Transverse colon (tissue), 4 donors: Measurements from ENCODE around the gene CTSL. TPM values are rescaled to one million over a fixed set of nuclear protein-coding genes. Genes with fewer than 3 reads are reported as not detected.

Source experiments
- DNase-seq: peaks from one replicate; pipeline ENCODE4 v3.0.0-alpha.2; 2019
- H3K27ac ChIP-seq, 4 donors: fragments of 200-600 bp; sonication (generic); 2 replicates each; pipeline ENCODE4 v1.5.1; 2016 to 2018; ENCODE audit warnings: inconsistent platforms in 4 of 4
- H3K27me3 ChIP-seq: fragments of 200-600 bp; sonication (generic); 2 replicates; pipeline ENCODE4 v1.5.1; 2017; ENCODE audit warnings: inconsistent platforms
- H3K36me3 ChIP-seq, 4 donors: fragments of 200-600 bp; sonication (generic); 2 replicates each; pipeline ENCODE4 v1.5.1; 2017 to 2019; ENCODE audit warnings: inconsistent platforms in 4 of 4
- H3K4me1 ChIP-seq, 4 donors: fragments of 200-600 bp; sonication (generic); 2 replicates each; pipeline ENCODE4 v1.5.1; 2017 to 2020; ENCODE audit warnings: inconsistent platforms in 4 of 4
- H3K4me3 ChIP-seq, 4 donors: fragments of 200-600 bp; sonication (generic); 1 replicate in 1 of 4; 2 replicates in 3 of 4; pipeline versions ENCODE4 v1.5.1 to v1.6.1; 2017 to 2019; ENCODE audit warnings: inconsistent platforms in 4 of 4
- H3K9me3 ChIP-seq, 2 donors: fragments of 200-600 bp; sonication (generic); 2 replicates each; pipeline ENCODE4 v1.5.1; 2017 to 2019; ENCODE audit warnings: inconsistent platforms in 2 of 2
- CTCF ChIP-seq, 5 experiments: fragments of 200-600 bp in 3 of 5; fragments of 450-650 bp in 2 of 5; sonication (generic) in 3 of 5; IDR thresholded peaks; 1 replicate in 2 of 5; 2 replicates in 3 of 5; pipeline ENCODE4 v1.5.1; 2016 to 2017; ENCODE audit warnings: antibody characterized with exemption in 5 of 5, inconsistent platforms in 3 of 5, mild to moderate bottlenecking in 2 of 5, moderate library complexity in 1 of 5
- EP300 ChIP-seq: sonication (generic); formaldehyde crosslinking; IDR thresholded peaks from one replicate; pipeline ENCODE4 v1.6.1; 2017; ENCODE audit warnings: antibody characterized with exemption, low read depth
- POLR2A ChIP-seq: fragments of 450-650 bp; IDR thresholded peaks from one replicate; pipeline ENCODE4 v1.6.1; 2016; ENCODE audit warnings: antibody characterized with exemption, mild to moderate bottlenecking, moderate library complexity
- POLR2AphosphoS5 ChIP-seq, 3 donors: sonication (generic); formaldehyde crosslinking; IDR thresholded peaks; one replicate each; pipeline ENCODE4 v1.6.1; 2016; ENCODE audit warnings: antibody characterized with exemption in 3 of 3
- WGBS, 2 donors: methylation state at CpG; one replicate each; pipeline ENCODE4 v1.1.5; 2018; ENCODE audit warnings: low coverage in 1 of 2; 5-methylcytosine and 5-hydroxymethylcytosine counted together
- in situ Hi-C, 4 donors: fragments of 200-750 bp; cut with MboI; loops; one replicate each; pipeline versions ENCODE4 v1.15.0 to v1.15.1; 2017; ENCODE audit warnings: low sequenced_read_pairs in 3 of 4, low pct_ligation_motif_present in 1 of 4, low pct_unique_long_range_greater_than_20kb in 1 of 4
- intact Hi-C: fragments of 100-400 bp; cut with DNase I; formaldehyde crosslinking; loops from one replicate; pipeline ENCODE4 v1.15.1; 2023; ENCODE audit warnings: low total_unique reads
- total RNA-seq, 4 donors: library from RNA; depleted of rRNA; stranded (reverse); fragments of >200 nt; gene quantifications; one replicate each; pipeline ENCODE4 v1.1.0, GENCODE V29; 2016

Gene CTSL
- 100 to 1,000 TPM in 1 of 4 donors, 10 to 100 TPM in 3; 26.7 to 108 (median 66.6) TPM for total RNA-seq

- H3K4me1 ChIP-seq: peaks cover 0 to 24% (median 11%) of the 10 kb centered on the region in 4 donors
These were observed at the start of gene CTSL for GRCh38 chr9:87725900-87726709. TSS of gene CTSL (plus strand) at chr9:87726119. CDS start at chr9:87727604, 1,485 bp downstream.

GRCh38 chr9:87676976-87677775 lies 48.7 kb upstream of the CTSL start:
- 72% methylated on average over 14 of the region's 14 CpGs; no CpG with 5 or more reads in 1 of the 2 donors for WGBS, 2 donors
- no peaks in the 10 kb centered on the region for H3K27me3 ChIP-seq
- intact Hi-C loops: no loop called here
- no peak overlapping the region for H3K27ac ChIP-seq
- H3K36me3 ChIP-seq: no peaks in the 10 kb centered on the region
- H3K9me3 ChIP-seq: no peaks in the 10 kb centered on the region
- in situ Hi-C loops: loop anchor here (5.0 to 25.0 kb wide), 6 partner anchors 135 to 1335 kb away; partner anchors contain the start of gene S1PR3 (in 1 of the 4)
- no peak overlapping the region for H3K4me3 ChIP-seq
- DNase-seq: no peak
- peaks cover 0 to 5% (median 0%) of the 10 kb centered on the region in 4 donors for H3K4me1 ChIP-seq
- TF ChIP-seq POLR2AphosphoS5 (IDR thresholded peaks at IDR 0.05) (no peak), CTCF (IDR thresholded peaks at IDR 0.05) (no peak), EP300 (no peak), POLR2A (no peak)

More at GRCh38 chr9:87725900-87726709, at the start of gene CTSL:
- no peaks in the 10 kb centered on the region for H3K27me3 ChIP-seq
- peak within 1 kb of the TSS; percentile 83 to 93 (median 90) for H3K27ac ChIP-seq
- 3% methylated on average over 45 of the region's 67 CpGs; no CpG with 5 or more reads in 1 of the 2 donors for WGBS, 2 donors
- intact Hi-C loops: no loop called here
- no peaks in the 10 kb centered on the region for H3K9me3 ChIP-seq
- peak; percentile 89 for DNase-seq
- in situ Hi-C loops: no loop called here
- peak within 1 kb of the TSS; percentile 55 to 75 (median 59) for H3K4me3 ChIP-seq
- peaks cover 0 to 10% (median 5%) of the 10 kb centered on the region in 4 donors for H3K36me3 ChIP-seq
- TF ChIP-seq EP300 (no peak), CTCF (IDR thresholded peaks at IDR 0.05) (peak in 4 of 5 experiments; percentile 15 to 50 (median 32)), POLR2A (peak; percentile 82), POLR2AphosphoS5 (IDR thresholded peaks at IDR 0.05) (peak; percentile 64 to 81 (median 81))

GRCh38 chr9:87677776-87678587 lies 47.9 kb upstream of the CTSL start:
- intact Hi-C loops (no loop called here), in situ Hi-C loops (loop anchor here (5.0 to 25.0 kb wide), 6 partner anchors 134 to 1334 kb away; partner anchors contain the start of gene S1PR3 (in 1 of the 4))
- H3K4me1 ChIP-seq: peaks cover 0 to 5% (median 0%) of the 10 kb centered on the region in 4 donors
- TF ChIP-seq CTCF (IDR thresholded peaks at IDR 0.05): no peak
- TF ChIP-seq POLR2AphosphoS5 (IDR thresholded peaks at IDR 0.05): no peak
- no peak overlapping the region for H3K4me3 ChIP-seq
- no peaks in the 10 kb centered on the region for H3K9me3 ChIP-seq
- WGBS, 2 donors: 80 to 83% methylated on average over 2 to 17 of the region's 17 CpGs
- no peaks in the 10 kb centered on the region for H3K27me3 ChIP-seq
- DNase-seq: no peak
- no peak overlapping the region for H3K27ac ChIP-seq
- H3K36me3 ChIP-seq: no peaks in the 10 kb centered on the region
